AG04450 (cell line): ENCODE results near the gene AKAP7. TPM values are rescaled to one million over a fixed set of nuclear protein-coding genes. Genes with fewer than 3 reads are reported as not detected.

Experiments
- CTCF ChIA-PET: fragments of 300-600, 350-600 bp; formaldehyde crosslinking; extraction: SDS; loops from one replicate; lab custom pipeline; 2022; ENCODE audit warnings: antibody characterized with exemption, inconsistent platforms; lab: Charles Lee
- POLR2A ChIA-PET: fragments of 350-600 bp; formaldehyde crosslinking; extraction: SDS; loops from one replicate; lab custom pipeline; 2021; ENCODE audit warnings: antibody characterized with exemption, inconsistent platforms; lab: Yijun Ruan, JAX
- DNase-seq: peaks from one replicate; pipeline ENCODE4 v3.0.0-alpha.2; 2011; ENCODE audit warnings: low read depth, low spot score
- H3K27ac ChIP-seq: one replicate; pipeline ENCODE4 v1.5.1; 2012; ENCODE audit warnings: low read depth, low read length, control low read depth
- H3K27me3 ChIP-seq: one replicate; pipeline ENCODE4 v1.6.0; 2012; ENCODE audit warnings: low read length; ENCODE audit not compliant: control insufficient read depth, insufficient read depth
- H3K4me3 ChIP-seq: 2 replicates; pipeline ENCODE4 v1.5.1; 2011; ENCODE audit warnings: mild to moderate bottlenecking, low read depth, low read length, control low read depth
- H3K9me3 ChIP-seq: 2 replicates; pipeline ENCODE4 v1.5.1; 2012; ENCODE audit warnings: low read length; ENCODE audit not compliant: control insufficient read depth, insufficient read depth
- polyA plus RNA-seq: library from polyadenylated mRNA; depleted of rRNA; stranded (reverse); fragments of >200 nt; gene quantifications from 2 replicates; pipeline ENCODE4 v1.2.3, GENCODE V29; 2011
- TF ChIP-seq, protein P1 (sequence below): IDR thresholded peaks from 2 replicates; pipeline ENCODE4 v1.5.1; 2011; ENCODE audit warnings: low read depth, low read length, control low read depth, inconsistent platforms

AKAP7 gene
- polyA plus RNA-seq, 1 experiment = 1.9 TPM

DNA sequence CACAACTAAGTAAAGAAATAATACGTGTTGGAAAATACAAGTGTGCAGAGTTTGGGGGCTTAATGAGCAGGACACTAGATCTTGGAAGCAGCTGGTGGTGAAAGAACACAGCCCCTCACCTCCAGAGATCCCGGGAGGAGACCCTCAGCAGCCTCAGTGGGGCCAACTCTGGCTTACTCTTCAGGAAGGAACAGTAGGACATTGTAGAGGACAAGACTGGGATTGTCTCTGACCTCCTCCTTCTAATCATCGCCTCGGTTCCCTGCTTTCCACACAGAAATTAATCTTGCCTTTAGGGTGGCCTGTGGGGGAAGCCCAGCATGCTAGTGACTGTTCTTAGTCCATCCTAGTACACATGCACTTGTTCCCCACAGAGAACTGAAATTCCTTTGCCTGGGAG, 130.7 kb downstream of the AKAP7 start:
- no peaks in the 10 kb centered on the region for H3K9me3 ChIP-seq
- ChIA-PET POLR2A (no interaction called here), CTCF (interaction anchor here (0.8 to 1.6 kb wide), 2 partner anchors 83 to 380 kb away, joined by 3 to 4 read pairs; no protein-coding TSS in a partner anchor)
- no peaks in the 10 kb centered on the region for H3K27me3 ChIP-seq
- TF ChIP-seq, protein P1, sequence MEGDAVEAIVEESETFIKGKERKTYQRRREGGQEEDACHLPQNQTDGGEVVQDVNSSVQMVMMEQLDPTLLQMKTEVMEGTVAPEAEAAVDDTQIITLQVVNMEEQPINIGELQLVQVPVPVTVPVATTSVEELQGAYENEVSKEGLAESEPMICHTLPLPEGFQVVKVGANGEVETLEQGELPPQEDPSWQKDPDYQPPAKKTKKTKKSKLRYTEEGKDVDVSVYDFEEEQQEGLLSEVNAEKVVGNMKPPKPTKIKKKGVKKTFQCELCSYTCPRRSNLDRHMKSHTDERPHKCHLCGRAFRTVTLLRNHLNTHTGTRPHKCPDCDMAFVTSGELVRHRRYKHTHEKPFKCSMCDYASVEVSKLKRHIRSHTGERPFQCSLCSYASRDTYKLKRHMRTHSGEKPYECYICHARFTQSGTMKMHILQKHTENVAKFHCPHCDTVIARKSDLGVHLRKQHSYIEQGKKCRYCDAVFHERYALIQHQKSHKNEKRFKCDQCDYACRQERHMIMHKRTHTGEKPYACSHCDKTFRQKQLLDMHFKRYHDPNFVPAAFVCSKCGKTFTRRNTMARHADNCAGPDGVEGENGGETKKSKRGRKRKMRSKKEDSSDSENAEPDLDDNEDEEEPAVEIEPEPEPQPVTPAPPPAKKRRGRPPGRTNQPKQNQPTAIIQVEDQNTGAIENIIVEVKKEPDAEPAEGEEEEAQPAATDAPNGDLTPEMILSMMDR = no peak
- no peak overlapping the region for H3K27ac ChIP-seq
- DNase-seq = no peak
- H3K4me3 ChIP-seq = no peak overlapping the region

- Histone ChIP-seq H3K4me3 (no peak overlapping the region), H3K9me3 (no peaks in the 10 kb centered on the region), H3K27me3 (no peaks in the 10 kb centered on the region), H3K27ac (no peak overlapping the region)
- TF ChIP-seq, protein P1 = no peak
- no peak for DNase-seq
- ChIA-PET POLR2A (no interaction called here), CTCF (interaction anchor here (1.1 kb wide), 1 partner anchor 15 kb away, joined by 4 read pairs; no protein-coding TSS in a partner anchor)
Measured at GRCh38 chr6:131268303-131268702, 133.0 kb downstream of the AKAP7 start.

GRCh38 chr6:131269565-131270391, 134.5 kb downstream of the AKAP7 start:
- POLR2A ChIA-PET = no interaction called here
- Histone ChIP-seq H3K4me3 (no peak overlapping the region), H3K9me3 (no peaks in the 10 kb centered on the region), H3K27ac (no peak overlapping the region), H3K27me3 (no peaks in the 10 kb centered on the region)
- CTCF ChIA-PET = no interaction called here
- DNase-seq = no peak
- TF ChIP-seq, protein P1 = no peak

- no peak overlapping the region for H3K27ac ChIP-seq
- TF ChIP-seq, protein P1 = no peak
- CTCF ChIA-PET = no interaction called here
- no peak for DNase-seq
- H3K4me3 ChIP-seq = no peak overlapping the region
- H3K9me3 ChIP-seq = no peaks in the 10 kb centered on the region
- no peaks in the 10 kb centered on the region for H3K27me3 ChIP-seq
- POLR2A ChIA-PET = no interaction called here
Measured at GRCh38 chr6:131270534-131270933, 135.3 kb downstream of the AKAP7 start.

DNA sequence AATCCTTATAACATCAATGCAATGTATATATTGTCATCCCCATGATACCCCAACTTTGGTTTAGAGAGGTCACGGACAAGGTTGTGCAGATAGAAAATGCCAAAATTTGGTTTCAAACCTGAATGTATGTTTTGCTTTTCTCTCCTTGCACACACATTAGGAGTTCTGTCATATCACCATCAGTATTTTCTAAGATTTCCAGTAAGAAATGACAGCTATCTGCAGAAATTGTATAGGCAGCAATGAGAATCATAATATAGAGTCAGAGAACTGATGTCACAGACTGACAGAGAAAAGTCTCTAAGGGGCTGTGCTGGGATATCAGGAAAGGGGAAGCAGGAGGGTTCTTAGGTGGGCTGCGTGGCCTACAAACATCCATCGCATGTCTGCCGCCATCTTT, 140.0 kb downstream of the AKAP7 start:
- no peak for DNase-seq
- H3K27me3 ChIP-seq = no peaks in the 10 kb centered on the region
- no peak overlapping the region for H3K27ac ChIP-seq
- no peak overlapping the region for H3K4me3 ChIP-seq
- no peaks in the 10 kb centered on the region for H3K9me3 ChIP-seq
- TF ChIP-seq, protein P1 = no peak
- ChIA-PET POLR2A (no interaction called here), CTCF (no interaction called here)
